Measurements from ENCODE around the gene DSCAM.

The DSCAM gene

DNA sequence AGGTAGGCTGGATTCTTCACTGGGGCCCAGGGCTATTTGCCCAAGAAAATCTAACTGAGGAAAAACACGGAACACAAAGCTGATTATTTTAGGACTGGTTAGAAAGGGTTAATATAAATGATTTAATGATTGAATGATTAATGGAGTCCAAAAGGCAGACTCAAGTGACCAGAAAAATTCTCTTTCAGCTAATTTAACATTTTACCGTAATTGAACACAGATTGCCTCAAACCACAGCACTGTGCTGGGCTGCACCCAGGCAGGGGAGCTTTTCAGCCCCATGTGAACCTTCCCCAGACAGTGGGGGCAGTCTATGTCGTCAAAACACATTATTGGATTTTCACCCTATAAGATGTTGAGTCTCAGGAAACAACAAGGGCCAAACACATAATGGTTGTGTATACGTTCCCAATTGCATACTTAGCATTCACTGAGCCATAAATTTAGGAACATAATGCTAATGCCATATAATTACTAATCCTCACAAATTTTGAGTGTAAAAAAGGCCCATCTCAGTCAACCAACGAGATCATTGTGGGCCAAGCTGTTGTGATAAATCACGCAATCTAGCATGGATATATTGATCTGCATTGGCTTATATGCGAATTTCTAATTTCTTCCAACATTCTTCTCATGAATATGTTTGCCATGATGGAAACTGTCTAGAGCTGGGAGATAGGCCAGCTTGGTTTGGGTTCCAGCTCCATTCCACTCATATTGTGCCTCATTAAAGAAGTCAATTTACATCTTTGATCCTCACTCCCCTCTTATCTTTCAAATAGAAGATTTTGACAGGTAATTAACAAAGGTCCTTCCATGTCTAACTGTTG lies 27.7 kb downstream of the DSCAM start:
- H3K9me3 ChIP-seq (ENCODE audit: control insufficient read depth, low read length): no peaks in the 10 kb centered on the region
- 91 to 100% methylated on average over 2 to 3 of the region's 7 CpGs for WGBS, 2 experiments (ENCODE audit: insufficient coverage in 2 of 2)
- H3K36me3 ChIP-seq (ENCODE audit: control insufficient read depth, insufficient read depth, low read length): no peaks in the 10 kb centered on the region
- no peak overlapping the region for H3K27ac ChIP-seq (ENCODE audit: low read depth, low read length, severe bottlenecking)
- H3K4me3 ChIP-seq (ENCODE audit: extremely low read depth, insufficient read depth, low read length, poor library complexity, severe bottlenecking): no peak overlapping the region
- H3K4me1 ChIP-seq (ENCODE audit: control insufficient read depth, insufficient read depth, low read length, poor library complexity, severe bottlenecking): no peaks in the 10 kb centered on the region

DNA sequence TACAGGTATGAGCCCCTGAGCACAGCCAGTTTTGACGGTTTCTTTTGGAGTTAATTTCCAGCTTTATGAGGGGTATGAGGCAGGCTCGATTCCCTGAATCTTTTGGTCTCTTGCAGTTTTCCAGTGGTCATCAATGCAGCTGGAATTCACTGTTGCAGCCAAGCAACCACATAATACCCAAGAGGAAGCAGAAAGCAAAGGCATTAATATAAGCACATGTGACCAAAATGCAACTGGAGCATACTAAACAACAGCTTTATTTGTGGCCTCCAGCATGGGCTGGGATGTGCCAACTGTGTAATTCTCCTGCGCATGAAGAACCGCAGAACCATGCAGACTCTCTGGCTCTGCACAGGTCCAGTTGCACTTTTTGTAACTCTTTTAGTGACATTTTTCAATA lies 33.0 kb downstream of the DSCAM start:
- no peak overlapping the region for H3K27ac ChIP-seq (ENCODE audit: low read depth, low read length, severe bottlenecking)
- H3K9me3 ChIP-seq (ENCODE audit: control insufficient read depth, low read length): no peaks in the 10 kb centered on the region
- 92 to 93% methylated on average over 2 to 4 of the region's 4 CpGs for WGBS, 2 experiments (ENCODE audit: insufficient coverage in 2 of 2)
- no peak overlapping the region for H3K4me3 ChIP-seq (ENCODE audit: extremely low read depth, insufficient read depth, low read length, poor library complexity, severe bottlenecking)
- H3K4me1 ChIP-seq (ENCODE audit: control insufficient read depth, insufficient read depth, low read length, poor library complexity, severe bottlenecking): no peaks in the 10 kb centered on the region
- H3K36me3 ChIP-seq (ENCODE audit: control insufficient read depth, insufficient read depth, low read length): no peaks in the 10 kb centered on the region

DNA sequence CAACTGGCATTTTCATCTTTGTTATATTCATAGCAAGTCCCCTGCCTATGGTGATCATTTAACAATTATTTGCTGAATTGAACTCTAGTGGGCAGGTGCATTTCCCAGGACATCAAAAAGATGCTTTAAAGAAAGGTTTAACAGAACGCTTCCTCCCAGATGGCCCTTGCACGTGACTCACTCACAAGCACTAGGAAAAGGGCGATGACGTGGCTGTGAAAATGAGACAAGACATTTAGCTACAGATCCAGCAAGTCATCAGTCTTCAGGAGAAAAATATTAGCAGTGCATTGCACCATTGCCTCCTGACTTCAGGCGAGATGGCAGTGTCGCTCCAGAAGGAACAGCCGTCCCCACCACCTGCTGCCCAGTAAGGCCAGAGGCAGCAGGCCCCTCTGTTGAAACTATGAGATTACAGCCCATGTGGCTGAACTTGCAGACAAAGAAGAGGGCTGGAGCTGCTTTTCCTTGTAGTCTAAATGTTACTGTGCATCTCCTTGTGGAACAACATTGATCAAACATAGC lies 37.2 kb downstream of the DSCAM start:
- Histone ChIP-seq H3K4me1 (ENCODE audit: control insufficient read depth, insufficient read depth, low read length, poor library complexity, severe bottlenecking) (no peaks in the 10 kb centered on the region), H3K4me3 (ENCODE audit: extremely low read depth, insufficient read depth, low read length, poor library complexity, severe bottlenecking) (no peak overlapping the region), H3K27ac (ENCODE audit: low read depth, low read length, severe bottlenecking) (no peak overlapping the region), H3K36me3 (ENCODE audit: control insufficient read depth, insufficient read depth, low read length) (no peaks in the 10 kb centered on the region), H3K9me3 (ENCODE audit: control insufficient read depth, low read length) (no peaks in the 10 kb centered on the region)
- WGBS, 2 experiments (ENCODE audit: insufficient coverage in 2 of 2): 90 to 95% methylated on average over 7 of the region's 7 CpGs

DNA sequence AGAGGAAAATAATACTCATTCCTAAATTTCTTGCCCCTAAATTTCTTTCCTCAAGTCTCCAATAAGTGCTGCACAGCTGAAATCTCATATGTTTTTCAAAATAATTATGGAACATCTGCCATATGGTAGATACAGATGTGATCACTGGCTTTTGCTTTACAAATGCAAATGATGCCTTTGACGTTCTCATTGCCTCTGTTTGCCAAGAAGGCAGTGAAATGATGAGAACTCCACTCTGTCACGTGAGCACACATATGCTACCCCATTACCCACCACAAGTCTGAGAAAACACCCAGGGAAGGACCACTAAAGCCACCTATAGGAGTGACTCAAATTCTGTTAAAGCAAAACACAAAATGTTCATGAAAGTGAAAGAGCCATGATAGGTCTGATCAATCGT lies 43.9 kb downstream of the DSCAM start:
- peaks cover 21% of the 10 kb centered on the region for H3K9me3 ChIP-seq (ENCODE audit: control insufficient read depth, low read length)
- 58 to 100% methylated on average over 1 to 2 of the region's 3 CpGs for WGBS, 2 experiments (ENCODE audit: insufficient coverage in 2 of 2)
- no peak overlapping the region for H3K4me3 ChIP-seq (ENCODE audit: extremely low read depth, insufficient read depth, low read length, poor library complexity, severe bottlenecking)
- H3K36me3 ChIP-seq (ENCODE audit: control insufficient read depth, insufficient read depth, low read length): no peaks in the 10 kb centered on the region
- no peaks in the 10 kb centered on the region for H3K4me1 ChIP-seq (ENCODE audit: control insufficient read depth, insufficient read depth, low read length, poor library complexity, severe bottlenecking)
- no peak overlapping the region for H3K27ac ChIP-seq (ENCODE audit: low read depth, low read length, severe bottlenecking)

DNA sequence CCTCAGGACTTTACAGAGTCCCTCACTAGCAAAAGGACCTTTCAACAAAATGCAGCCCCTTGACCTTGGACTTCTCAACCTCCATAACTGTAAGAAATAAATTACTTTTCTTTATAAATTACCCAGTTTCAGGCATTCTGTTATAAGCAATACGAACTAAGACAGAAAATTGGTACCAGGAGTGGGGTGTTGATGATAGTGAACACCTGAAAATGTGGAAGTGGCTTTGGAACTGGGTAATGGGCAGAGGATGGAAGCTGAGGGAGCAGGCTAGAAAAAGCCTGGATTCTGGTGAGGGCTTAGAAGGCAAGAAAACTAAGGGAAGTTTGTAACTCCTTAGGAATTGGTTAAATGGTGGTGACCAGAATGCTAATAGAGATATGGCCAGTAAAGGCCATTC lies 46.8 kb downstream of the DSCAM start:
- H3K4me1 ChIP-seq (ENCODE audit: control insufficient read depth, insufficient read depth, low read length, poor library complexity, severe bottlenecking): no peaks in the 10 kb centered on the region
- H3K4me3 ChIP-seq (ENCODE audit: extremely low read depth, insufficient read depth, low read length, poor library complexity, severe bottlenecking): no peak overlapping the region
- peaks cover 21% of the 10 kb centered on the region for H3K9me3 ChIP-seq (ENCODE audit: control insufficient read depth, low read length)
- H3K27ac ChIP-seq (ENCODE audit: low read depth, low read length, severe bottlenecking): no peak overlapping the region
- H3K36me3 ChIP-seq (ENCODE audit: control insufficient read depth, insufficient read depth, low read length): no peaks in the 10 kb centered on the region
- WGBS, 2 experiments (ENCODE audit: insufficient coverage in 2 of 2): 57 to 100% methylated on average over 1 of the region's 1 CpG

DNA sequence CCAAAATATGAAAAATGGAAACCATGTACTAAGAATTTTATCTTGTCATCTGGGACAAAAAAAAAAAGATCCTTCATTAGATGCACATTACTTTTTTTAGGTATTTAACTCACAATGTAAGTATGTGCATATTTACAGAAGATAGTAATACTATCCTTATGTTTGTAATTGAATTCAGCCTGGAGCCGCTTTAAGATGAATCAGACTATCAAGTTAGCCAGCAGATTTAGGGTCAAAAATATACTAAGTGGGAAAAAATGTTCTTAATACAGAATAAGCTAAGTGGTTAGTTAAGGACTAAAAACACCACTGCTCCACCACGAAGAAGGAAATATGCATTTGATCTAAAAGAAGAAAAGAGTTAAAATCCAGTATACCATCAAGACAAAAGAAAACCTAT lies 49.1 kb downstream of the DSCAM start:
- no peaks in the 10 kb centered on the region for H3K36me3 ChIP-seq (ENCODE audit: control insufficient read depth, insufficient read depth, low read length)
- no peaks in the 10 kb centered on the region for H3K4me1 ChIP-seq (ENCODE audit: control insufficient read depth, insufficient read depth, low read length, poor library complexity, severe bottlenecking)
- H3K27ac ChIP-seq (ENCODE audit: low read depth, low read length, severe bottlenecking): no peak overlapping the region
- no peak overlapping the region for H3K4me3 ChIP-seq (ENCODE audit: extremely low read depth, insufficient read depth, low read length, poor library complexity, severe bottlenecking)
- H3K9me3 ChIP-seq (ENCODE audit: control insufficient read depth, low read length): peaks cover 21% of the 10 kb centered on the region
- WGBS, 2 experiments (ENCODE audit: insufficient coverage in 2 of 2): no CpG with 5 or more reads among the region's 2 CpGs

DNA sequence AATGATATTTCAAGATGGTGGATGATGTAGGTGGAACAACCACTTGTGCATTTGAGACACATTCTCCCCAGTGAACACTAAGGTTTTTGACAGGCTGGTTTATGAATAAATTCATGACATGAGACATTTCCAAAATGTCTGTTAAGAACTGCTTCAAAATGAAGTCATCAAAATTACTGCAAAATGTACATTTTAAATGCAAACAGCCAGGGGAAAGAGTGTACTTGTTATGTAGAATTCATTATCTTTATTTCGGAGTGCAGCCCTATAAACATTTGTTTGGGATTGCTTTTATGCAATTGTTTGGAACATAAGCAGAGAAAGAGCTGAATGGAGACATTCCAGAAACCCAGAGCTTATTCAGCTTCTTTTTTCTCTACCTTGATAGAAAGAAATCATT lies 49.5 kb downstream of the DSCAM start:
- Histone ChIP-seq H3K4me3 (ENCODE audit: extremely low read depth, insufficient read depth, low read length, poor library complexity, severe bottlenecking) (no peak overlapping the region), H3K27ac (ENCODE audit: low read depth, low read length, severe bottlenecking) (no peak overlapping the region), H3K9me3 (ENCODE audit: control insufficient read depth, low read length) (peaks cover 21% of the 10 kb centered on the region), H3K4me1 (ENCODE audit: control insufficient read depth, insufficient read depth, low read length, poor library complexity, severe bottlenecking) (no peaks in the 10 kb centered on the region), H3K36me3 (ENCODE audit: control insufficient read depth, insufficient read depth, low read length) (no peaks in the 10 kb centered on the region)
- no CpG with 5 or more reads among the region's 1 CpG for WGBS, 2 experiments (ENCODE audit: insufficient coverage in 2 of 2)

DNA sequence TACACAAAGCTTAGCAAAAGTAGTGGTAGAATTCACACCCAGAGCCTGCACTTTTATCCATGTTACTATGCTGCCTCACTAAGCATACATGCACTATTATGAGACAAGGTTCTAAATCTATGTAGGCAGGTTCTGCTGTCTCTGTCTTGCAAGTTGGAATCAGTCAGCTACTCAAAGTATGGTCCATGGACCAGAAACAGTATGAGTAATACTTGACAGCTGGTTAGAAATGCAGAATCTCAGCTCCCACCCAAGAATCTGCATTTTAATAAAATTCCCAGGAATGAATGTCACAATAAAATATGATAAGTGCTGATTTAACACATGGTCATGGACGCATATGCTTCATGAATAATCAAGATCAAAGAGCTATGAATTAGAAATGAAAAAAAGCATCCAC lies 50.5 kb downstream of the DSCAM start:
- no CpG with 5 or more reads among the region's 1 CpG for WGBS, 2 experiments (ENCODE audit: insufficient coverage in 2 of 2)
- H3K9me3 ChIP-seq (ENCODE audit: control insufficient read depth, low read length): peaks cover 15% of the 10 kb centered on the region
- no peak overlapping the region for H3K27ac ChIP-seq (ENCODE audit: low read depth, low read length, severe bottlenecking)
- no peaks in the 10 kb centered on the region for H3K36me3 ChIP-seq (ENCODE audit: control insufficient read depth, insufficient read depth, low read length)
- no peaks in the 10 kb centered on the region for H3K4me1 ChIP-seq (ENCODE audit: control insufficient read depth, insufficient read depth, low read length, poor library complexity, severe bottlenecking)
- H3K4me3 ChIP-seq (ENCODE audit: extremely low read depth, insufficient read depth, low read length, poor library complexity, severe bottlenecking): no peak overlapping the region

DNA sequence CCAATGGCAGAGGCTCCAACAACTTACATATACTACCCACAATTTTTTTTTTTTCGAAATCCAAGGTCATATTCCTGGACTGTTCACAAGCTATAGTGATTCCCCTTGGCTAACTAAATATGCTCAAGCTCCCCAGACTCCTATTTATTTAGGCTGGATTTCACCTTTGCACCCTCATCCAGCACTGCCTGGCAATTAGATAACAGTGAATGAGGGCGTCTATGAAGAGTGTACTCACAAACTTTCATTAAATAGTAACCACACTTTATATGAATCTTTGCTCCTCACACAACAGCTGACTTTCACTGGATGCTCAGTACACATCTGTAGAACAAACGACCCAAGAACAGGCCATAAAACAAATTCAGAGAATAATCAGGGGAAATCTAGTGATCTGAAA lies 51.6 kb downstream of the DSCAM start:
- Histone ChIP-seq H3K4me1 (ENCODE audit: control insufficient read depth, insufficient read depth, low read length, poor library complexity, severe bottlenecking) (no peaks in the 10 kb centered on the region), H3K4me3 (ENCODE audit: extremely low read depth, insufficient read depth, low read length, poor library complexity, severe bottlenecking) (no peak overlapping the region), H3K27ac (ENCODE audit: low read depth, low read length, severe bottlenecking) (no peak overlapping the region), H3K36me3 (ENCODE audit: control insufficient read depth, insufficient read depth, low read length) (no peaks in the 10 kb centered on the region), H3K9me3 (ENCODE audit: control insufficient read depth, low read length) (peaks cover 11% of the 10 kb centered on the region)
- WGBS, 2 experiments (ENCODE audit: insufficient coverage in 2 of 2): 70 to 75% methylated on average over 1 to 2 of the region's 3 CpGs

DNA sequence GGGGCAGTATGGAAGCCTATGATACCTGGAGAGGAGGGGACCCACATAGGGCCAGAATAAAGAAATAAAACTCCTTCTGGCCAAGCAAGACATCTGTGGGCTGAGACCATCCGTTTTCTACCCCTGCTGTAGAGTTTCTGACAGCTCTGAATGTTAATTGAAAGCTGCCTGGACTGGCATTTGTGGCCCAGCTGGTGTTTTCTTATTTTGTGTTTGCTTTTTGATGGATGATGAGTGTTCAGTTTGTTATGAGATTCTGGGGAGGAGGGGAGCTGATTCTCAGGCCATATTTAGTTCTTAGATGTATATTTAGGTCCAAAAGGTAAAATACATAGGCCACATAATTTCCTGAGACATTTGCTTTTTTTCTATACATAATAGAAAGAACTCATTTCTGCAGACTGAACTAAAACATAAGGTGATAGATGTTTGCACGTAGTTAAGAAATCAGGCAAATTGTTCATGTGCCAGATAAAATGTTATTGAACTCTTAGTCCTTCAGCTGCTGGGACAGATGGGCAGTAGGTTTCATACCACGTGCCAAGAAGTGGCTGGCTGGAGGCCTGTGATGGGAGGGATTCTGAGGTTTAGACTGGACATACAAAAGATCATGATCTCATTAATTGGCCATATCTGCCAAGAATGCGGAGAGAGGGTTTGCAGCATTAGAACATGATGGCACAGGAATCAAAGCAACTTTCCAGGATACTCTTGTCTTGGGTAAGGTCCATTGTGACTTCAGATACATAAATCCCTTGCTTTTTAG lies 54.1 kb downstream of the DSCAM start:
- Histone ChIP-seq H3K4me3 (ENCODE audit: extremely low read depth, insufficient read depth, low read length, poor library complexity, severe bottlenecking) (no peak overlapping the region), H3K36me3 (ENCODE audit: control insufficient read depth, insufficient read depth, low read length) (no peaks in the 10 kb centered on the region)
- 81 to 82% methylated on average over 3 to 4 of the region's 4 CpGs for WGBS, 2 experiments (ENCODE audit: insufficient coverage in 2 of 2)

DNA sequence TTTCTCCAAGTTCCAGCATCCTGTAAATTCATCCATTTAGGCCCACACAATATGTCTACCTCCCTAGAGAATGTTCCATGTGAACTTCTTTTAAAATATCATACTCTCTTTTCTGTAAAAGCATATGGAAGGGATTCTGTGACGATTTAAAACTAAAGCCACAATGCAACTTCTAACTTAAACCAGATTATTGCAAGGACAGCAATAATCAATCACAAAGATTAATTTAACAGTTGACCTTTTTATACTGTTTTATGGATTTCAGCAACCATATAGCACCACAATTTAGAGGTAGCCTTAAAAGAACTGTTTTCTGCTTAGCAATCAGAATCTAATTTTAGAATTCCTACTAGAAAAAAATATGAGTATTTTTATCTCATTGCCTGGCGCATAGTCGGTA lies 58.3 kb downstream of the DSCAM start:
- Histone ChIP-seq H3K27ac (ENCODE audit: low read depth, low read length, severe bottlenecking) (no peak overlapping the region), H3K36me3 (ENCODE audit: control insufficient read depth, insufficient read depth, low read length) (no peaks in the 10 kb centered on the region), H3K4me3 (ENCODE audit: extremely low read depth, insufficient read depth, low read length, poor library complexity, severe bottlenecking) (no peak overlapping the region), H3K9me3 (ENCODE audit: control insufficient read depth, low read length) (no peaks in the 10 kb centered on the region), H3K4me1 (ENCODE audit: control insufficient read depth, insufficient read depth, low read length, poor library complexity, severe bottlenecking) (no peaks in the 10 kb centered on the region)
- WGBS, 2 experiments (ENCODE audit: insufficient coverage in 2 of 2): no CpG with 5 or more reads among the region's 3 CpGs

More for the DNA sequence above, 54.1 kb downstream of the DSCAM start:
- no peaks in the 10 kb centered on the region for H3K4me1 ChIP-seq (ENCODE audit: control insufficient read depth, insufficient read depth, low read length, poor library complexity, severe bottlenecking)
- H3K27ac ChIP-seq (ENCODE audit: low read depth, low read length, severe bottlenecking): no peak overlapping the region
- no peaks in the 10 kb centered on the region for H3K9me3 ChIP-seq (ENCODE audit: control insufficient read depth, low read length)
